Ishikawa (cell line): Measurements from ENCODE around the gene G0S2.

Source experiments
- CEBPB ChIP-seq: IDR thresholded peaks from 2 replicates; pipeline ENCODE4 v1.6.1; 2012
- CREB1 ChIP-seq: IDR thresholded peaks from 2 replicates; pipeline ENCODE4 v1.6.1; 2012; ENCODE audit warnings: low read depth
- EGR1 ChIP-seq: IDR thresholded peaks from 2 replicates; pipeline ENCODE4 v1.6.1; 2012
- EP300 ChIP-seq: IDR thresholded peaks from 2 replicates; pipeline ENCODE4 v1.6.1; 2012; ENCODE audit warnings: borderline replicate concordance
- FOXM1 ChIP-seq: IDR thresholded peaks from 2 replicates; pipeline ENCODE4 v1.6.1; 2012; ENCODE audit warnings: low read depth, borderline replicate concordance
- NFIC ChIP-seq: IDR thresholded peaks from 2 replicates; pipeline ENCODE4 v1.6.1; 2012
- RAD21 ChIP-seq: IDR thresholded peaks from 2 replicates; pipeline ENCODE4 v1.6.1; 2012; ENCODE audit warnings: low read depth
- REST ChIP-seq: IDR thresholded peaks from 2 replicates; pipeline ENCODE4 v1.6.1; 2012; ENCODE audit warnings: low read depth, mild to moderate bottlenecking
- TAF1 ChIP-seq: IDR thresholded peaks from 2 replicates; pipeline ENCODE4 v1.6.1; 2012; ENCODE audit warnings: low read depth, mild to moderate bottlenecking
- TCF12 ChIP-seq: IDR thresholded peaks from 2 replicates; pipeline ENCODE4 v1.6.1; 2012; ENCODE audit warnings: low read depth
- TEAD4 ChIP-seq: IDR thresholded peaks from 2 replicates; pipeline ENCODE4 v1.6.1; 2012
- YY1 ChIP-seq: IDR thresholded peaks from 2 replicates; pipeline ENCODE4 v1.6.1; 2012; ENCODE audit warnings: low read depth
- ZBTB7A ChIP-seq: IDR thresholded peaks from 2 replicates; pipeline ENCODE4 v1.6.1; 2012; ENCODE audit warnings: low read depth
- TF ChIP-seq, protein P1 (sequence below): IDR thresholded peaks from 2 replicates; pipeline ENCODE4 v1.6.1; 2012
- TF ChIP-seq, protein P2 (sequence below): IDR thresholded peaks from 2 replicates; pipeline ENCODE4 v1.6.1; 2012

The G0S2 gene

GRCh38 chr1:209657140-209657879 is 17.9 kb upstream of the G0S2 start:
- TF ChIP-seq FOXM1 (no peak), ZBTB7A (no peak), TCF12 (peak; percentile 75), CREB1 (peak; percentile 40; the same call in 1 of the 2 replicates), NFIC (peak; percentile 58; the same call in 1 of the 2 replicates), REST (no peak), RAD21 (no peak), TAF1 (no peak), TEAD4 (peak; percentile 85), EGR1 (no peak), YY1 (no peak), CEBPB (no peak), EP300 (peak; percentile 83)
- TF ChIP-seq, protein P1, sequence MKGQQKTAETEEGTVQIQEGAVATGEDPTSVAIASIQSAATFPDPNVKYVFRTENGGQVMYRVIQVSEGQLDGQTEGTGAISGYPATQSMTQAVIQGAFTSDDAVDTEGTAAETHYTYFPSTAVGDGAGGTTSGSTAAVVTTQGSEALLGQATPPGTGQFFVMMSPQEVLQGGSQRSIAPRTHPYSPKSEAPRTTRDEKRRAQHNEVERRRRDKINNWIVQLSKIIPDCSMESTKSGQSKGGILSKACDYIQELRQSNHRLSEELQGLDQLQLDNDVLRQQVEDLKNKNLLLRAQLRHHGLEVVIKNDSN: no peak
- TF ChIP-seq, protein P2, sequence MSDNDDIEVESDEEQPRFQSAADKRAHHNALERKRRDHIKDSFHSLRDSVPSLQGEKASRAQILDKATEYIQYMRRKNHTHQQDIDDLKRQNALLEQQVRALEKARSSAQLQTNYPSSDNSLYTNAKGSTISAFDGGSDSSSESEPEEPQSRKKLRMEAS: no peak

DNA sequence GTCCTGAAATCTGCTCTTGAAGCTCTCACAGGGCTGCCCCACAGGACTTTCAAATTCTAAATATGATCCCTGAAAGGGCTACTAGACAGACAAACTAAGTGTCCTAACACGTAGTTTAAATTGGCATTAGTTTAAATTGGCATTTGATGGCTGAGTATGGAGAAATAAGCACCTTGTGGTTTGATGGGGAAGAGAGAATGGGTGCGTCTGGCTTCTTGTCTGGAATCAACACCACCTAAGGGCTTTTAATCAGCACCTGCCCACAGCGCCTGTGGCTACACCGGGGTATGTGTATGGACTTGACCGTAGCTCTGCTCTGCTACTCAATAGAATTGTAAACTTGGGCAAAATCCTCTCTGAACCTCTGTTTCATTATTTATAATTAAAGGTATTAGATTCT is 17.3 kb upstream of the G0S2 start:
- no peak for TF ChIP-seq NFIC
- TF ChIP-seq REST: no peak
- no peak for TF ChIP-seq CEBPB
- TF ChIP-seq TEAD4: no peak
- no peak for TF ChIP-seq YY1
- TF ChIP-seq ZBTB7A: no peak
- TF ChIP-seq FOXM1: no peak
- TF ChIP-seq RAD21: no peak
- no peak for TF ChIP-seq TAF1
- TF ChIP-seq TCF12: no peak
- TF ChIP-seq, protein P1: no peak
- TF ChIP-seq EGR1: no peak
- no peak for TF ChIP-seq CREB1
- TF ChIP-seq, protein P2: no peak
- TF ChIP-seq EP300: no peak

DNA sequence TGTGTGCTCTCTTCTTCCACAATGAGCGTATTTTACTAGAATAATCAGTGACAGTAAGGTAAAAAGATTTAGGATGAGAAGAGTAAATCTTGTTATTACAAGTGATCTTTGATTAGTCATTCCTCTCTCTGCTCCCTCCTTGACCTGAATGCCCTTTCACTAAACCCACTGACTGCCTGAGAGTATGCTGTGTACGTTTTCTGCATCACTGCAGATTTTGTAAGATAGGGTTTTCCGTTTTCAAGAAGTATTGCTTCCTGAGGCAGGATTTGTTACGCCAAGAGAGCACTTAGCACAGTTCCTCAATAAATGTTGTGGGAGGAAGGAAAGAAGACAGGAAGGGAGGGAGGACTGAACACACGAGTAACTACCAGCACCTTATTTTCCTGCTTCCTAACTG is 15.3 kb upstream of the G0S2 start:
- TF ChIP-seq, protein P1: no peak
- peak; percentile 51; the same call in 1 of the 2 replicates for TF ChIP-seq EP300

DNA sequence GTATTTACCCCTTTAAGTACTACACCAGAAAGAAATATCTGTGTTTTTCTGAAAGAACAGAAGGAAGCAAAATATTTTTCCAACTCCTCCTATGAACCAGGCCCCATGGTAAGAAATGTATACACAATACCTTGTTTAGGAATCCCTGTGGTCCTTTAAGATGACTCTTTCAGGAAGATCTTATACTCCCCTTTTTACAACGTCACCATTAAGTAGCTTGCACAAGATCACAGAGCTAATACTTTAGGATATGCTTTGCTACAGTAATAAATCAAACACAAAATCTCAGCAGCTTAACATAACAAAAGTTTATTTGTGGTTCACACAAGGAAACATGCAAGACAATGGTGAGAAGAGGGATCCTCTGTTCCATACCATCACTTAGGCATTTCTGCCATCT is 14.1 kb upstream of the G0S2 start:
- TF ChIP-seq TCF12 (no peak), RAD21 (no peak), REST (no peak), ZBTB7A (no peak), EP300 (no peak)
- TF ChIP-seq, protein P1: no peak
